SK-N-SH (cell line): Measurements from ENCODE around the gene DNAJC15.

Source experiments
- CTCF ChIP-seq: fragments of 200-600 bp; sonication (generic); IDR thresholded peaks from 2 replicates; pipeline ENCODE4 v1.6.1; 2017; ENCODE audit warnings: antibody characterized with exemption, mild to moderate bottlenecking, moderate library complexity
- EP300 ChIP-seq, 2 experiments: IDR thresholded peaks; 2 replicates each; pipeline versions ENCODE4 v1.4.0 to v1.6.1; 2012; ENCODE audit warnings: borderline replicate concordance in 1 of 2, low read depth in 1 of 2, low read length in 1 of 2
- FOXM1 ChIP-seq: IDR thresholded peaks from 2 replicates; pipeline ENCODE4 v1.4.0; 2012; ENCODE audit warnings: low read depth, mild to moderate bottlenecking
- GABPA ChIP-seq: IDR thresholded peaks from 2 replicates; pipeline ENCODE4 v1.4.0; 2012; ENCODE audit warnings: low read depth, mild to moderate bottlenecking
- GATA2 ChIP-seq: sonication (generic); formaldehyde crosslinking; IDR thresholded peaks from 2 replicates; pipeline ENCODE4 v1.5.0; 2020; ENCODE audit warnings: mild to moderate bottlenecking, missing genetic modification reagents
- MXI1 ChIP-seq: IDR thresholded peaks from 2 replicates; pipeline ENCODE4 v1.6.1; 2012; ENCODE audit warnings: mild to moderate bottlenecking, low read depth, low read length, improper control_type of control experiment
- POLR2AphosphoS5 ChIP-seq: IDR thresholded peaks from 2 replicates; pipeline ENCODE4 v1.6.1; 2012; ENCODE audit warnings: low read depth, low read length
- RXRA ChIP-seq: IDR thresholded peaks from 2 replicates; pipeline ENCODE4 v1.4.0; 2012; ENCODE audit warnings: low read depth, mild to moderate bottlenecking, borderline replicate concordance
- SIN3A ChIP-seq: IDR thresholded peaks from 2 replicates; pipeline ENCODE4 v1.6.1; 2012; ENCODE audit warnings: low read depth, mild to moderate bottlenecking, low read length, moderate library complexity, borderline replicate concordance
- SMC3 ChIP-seq: IDR thresholded peaks from 2 replicates; pipeline ENCODE4 v1.6.1; 2012; ENCODE audit warnings: low read depth, low read length, improper control_type of control experiment
- TCF12 ChIP-seq: IDR thresholded peaks from 2 replicates; pipeline ENCODE4 v1.4.0; 2012
- YY1 ChIP-seq: IDR thresholded peaks from 2 replicates; pipeline ENCODE4 v1.4.0; 2012; ENCODE audit warnings: low read depth, mild to moderate bottlenecking
- TF ChIP-seq, protein P1 (sequence below): IDR thresholded peaks from 2 replicates; pipeline ENCODE4 v1.4.0; 2012; ENCODE audit warnings: low read depth, borderline replicate concordance
- TF ChIP-seq, protein P2 (sequence below): IDR thresholded peaks from 2 replicates; pipeline ENCODE4; 2012

- TF ChIP-seq SMC3 (no peak), CTCF (no peak), YY1 (no peak), EP300 (IDR thresholded peaks at IDR 0.05; ENCODE audit: borderline replicate concordance in 1 of 2, low read depth in 1 of 2, low read length in 1 of 2) (no peak), GABPA (no peak), POLR2AphosphoS5 (no peak), MXI1 (no peak), GATA2 (CRISPR knock-in tag) (no peak), RXRA (no peak), TCF12 (no peak), SIN3A (no peak), FOXM1 (no peak)
- TF ChIP-seq, protein P1, sequence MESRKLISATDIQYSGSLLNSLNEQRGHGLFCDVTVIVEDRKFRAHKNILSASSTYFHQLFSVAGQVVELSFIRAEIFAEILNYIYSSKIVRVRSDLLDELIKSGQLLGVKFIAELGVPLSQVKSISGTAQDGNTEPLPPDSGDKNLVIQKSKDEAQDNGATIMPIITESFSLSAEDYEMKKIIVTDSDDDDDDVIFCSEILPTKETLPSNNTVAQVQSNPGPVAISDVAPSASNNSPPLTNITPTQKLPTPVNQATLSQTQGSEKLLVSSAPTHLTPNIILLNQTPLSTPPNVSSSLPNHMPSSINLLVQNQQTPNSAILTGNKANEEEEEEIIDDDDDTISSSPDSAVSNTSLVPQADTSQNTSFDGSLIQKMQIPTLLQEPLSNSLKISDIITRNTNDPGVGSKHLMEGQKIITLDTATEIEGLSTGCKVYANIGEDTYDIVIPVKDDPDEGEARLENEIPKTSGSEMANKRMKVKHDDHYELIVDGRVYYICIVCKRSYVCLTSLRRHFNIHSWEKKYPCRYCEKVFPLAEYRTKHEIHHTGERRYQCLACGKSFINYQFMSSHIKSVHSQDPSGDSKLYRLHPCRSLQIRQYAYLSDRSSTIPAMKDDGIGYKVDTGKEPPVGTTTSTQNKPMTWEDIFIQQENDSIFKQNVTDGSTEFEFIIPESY: no peak
- TF ChIP-seq, protein P2, sequence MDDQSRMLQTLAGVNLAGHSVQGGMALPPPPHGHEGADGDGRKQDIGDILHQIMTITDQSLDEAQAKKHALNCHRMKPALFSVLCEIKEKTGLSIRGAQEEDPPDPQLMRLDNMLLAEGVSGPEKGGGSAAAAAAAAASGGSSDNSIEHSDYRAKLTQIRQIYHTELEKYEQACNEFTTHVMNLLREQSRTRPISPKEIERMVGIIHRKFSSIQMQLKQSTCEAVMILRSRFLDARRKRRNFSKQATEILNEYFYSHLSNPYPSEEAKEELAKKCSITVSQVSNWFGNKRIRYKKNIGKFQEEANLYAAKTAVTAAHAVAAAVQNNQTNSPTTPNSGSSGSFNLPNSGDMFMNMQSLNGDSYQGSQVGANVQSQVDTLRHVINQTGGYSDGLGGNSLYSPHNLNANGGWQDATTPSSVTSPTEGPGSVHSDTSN: no peak
Measured at GRCh38 chr13:43030548-43030947, 7.2 kb downstream of the DNAJC15 start.
